ENCODE measurements around the gene PIPOX.

Gene PIPOX

DNA sequence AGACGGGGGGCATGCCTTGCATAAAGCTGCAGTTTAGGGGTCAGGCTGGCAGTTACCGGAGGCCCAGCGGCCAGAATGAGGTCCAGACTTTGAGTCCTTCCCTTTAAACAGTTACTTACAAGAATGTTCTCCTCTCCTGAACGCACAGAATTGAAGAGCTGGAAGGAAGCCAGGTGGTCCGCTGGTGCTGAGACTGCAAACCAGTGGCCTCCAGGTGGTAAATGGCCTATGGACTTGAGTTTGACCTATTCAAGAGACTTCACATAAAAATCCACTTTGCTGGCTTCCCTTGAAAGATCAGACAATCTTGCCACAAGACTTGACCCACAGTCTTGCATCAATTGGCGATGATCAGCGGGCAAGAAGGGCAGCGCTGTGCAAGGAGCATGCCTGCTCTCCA lies 22.4 kb upstream of the PIPOX start:
- no peak for DNase-seq

DNA sequence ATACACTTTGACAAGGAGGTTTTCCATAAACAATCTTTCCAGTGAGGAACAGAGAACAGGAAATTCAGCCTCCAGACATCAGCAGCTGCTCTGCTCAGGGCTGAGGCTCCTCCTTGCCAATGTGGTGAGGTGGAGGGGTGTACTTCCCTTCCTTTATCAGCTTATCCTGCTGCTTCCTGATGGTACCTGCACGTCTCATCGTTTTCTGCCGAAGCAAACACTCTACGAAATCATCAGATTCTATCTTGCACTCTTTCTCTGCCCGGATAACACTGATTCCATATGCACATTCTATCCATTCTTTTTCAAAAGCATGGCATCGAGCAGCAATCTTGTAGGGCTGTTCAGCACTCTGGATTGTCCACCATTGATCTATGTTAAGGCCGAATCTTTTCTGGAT lies 21.7 kb upstream of the PIPOX start:
- DNase-seq, result no peak

DNA sequence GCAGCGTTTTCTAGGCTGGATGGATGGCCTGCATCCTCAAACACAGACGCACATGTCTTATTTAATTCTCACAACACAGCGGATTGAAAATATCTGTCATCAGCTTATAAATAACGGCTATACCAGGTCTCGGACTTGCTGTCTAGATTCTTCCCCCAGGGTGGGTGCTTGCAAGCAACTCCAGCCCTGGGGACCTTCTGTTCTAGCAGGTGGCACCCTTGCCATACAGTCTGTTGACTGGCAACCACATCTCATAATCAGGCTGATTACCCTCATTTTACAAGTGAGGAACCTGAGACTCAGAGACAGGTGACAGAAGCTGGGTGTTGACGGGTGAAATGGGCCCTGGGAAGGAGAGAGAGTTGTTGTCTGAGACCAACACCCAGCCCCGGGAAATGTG lies 20.9 kb upstream of the PIPOX start:
- DNase-seq, result no peak

DNA sequence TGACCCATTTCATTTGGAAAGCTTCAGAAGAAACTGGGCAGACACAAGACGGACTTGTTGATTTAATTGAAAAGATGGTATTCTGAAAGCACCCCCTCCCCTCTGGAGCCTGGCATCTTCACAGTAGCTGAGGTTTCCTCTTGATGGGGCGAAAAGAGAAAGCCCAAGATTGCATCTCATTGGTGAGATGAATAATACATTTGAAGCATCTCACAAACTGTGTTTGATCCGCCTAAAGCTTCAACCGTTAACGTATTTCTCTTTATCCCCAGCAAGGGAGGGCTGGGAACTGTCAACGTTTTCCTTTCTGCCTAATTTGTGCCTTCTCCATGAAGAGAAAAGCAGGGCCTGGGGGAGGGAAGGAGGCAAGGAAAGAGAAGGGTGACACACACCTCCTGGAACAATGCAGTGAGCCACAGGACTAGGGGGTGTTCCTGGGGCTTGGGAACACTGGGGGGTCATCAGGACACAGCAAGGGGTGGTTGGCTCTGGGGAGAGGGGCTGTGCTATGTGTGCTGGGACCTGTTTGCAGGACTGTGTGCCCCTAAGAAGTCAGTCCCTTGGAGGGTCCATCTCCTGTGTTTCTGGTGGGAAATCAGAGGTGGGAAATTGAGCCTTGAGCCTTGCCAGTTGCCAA lies 18.5 kb upstream of the PIPOX start:
- no peak for DNase-seq

DNA sequence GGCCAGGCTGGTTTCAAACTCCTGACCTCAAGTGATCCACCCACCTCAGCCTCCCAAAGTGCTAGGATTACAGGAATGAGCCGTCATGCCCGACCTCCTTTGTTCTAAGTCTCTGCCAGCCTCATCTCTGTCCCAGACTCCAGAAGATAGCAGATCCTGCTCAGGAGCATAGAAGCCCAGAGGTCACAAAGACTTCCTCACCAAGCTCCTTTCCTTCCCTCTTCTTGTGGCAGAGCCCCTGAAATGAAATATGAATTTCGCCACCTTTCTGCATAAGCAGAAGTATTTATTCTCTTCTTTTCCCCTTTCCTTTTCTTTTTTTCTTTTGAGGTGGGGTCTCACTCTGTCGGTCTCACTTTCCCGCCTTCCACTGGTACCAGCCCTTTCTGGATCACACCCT lies 11.5 kb upstream of the PIPOX start:
- no peak for DNase-seq

DNA sequence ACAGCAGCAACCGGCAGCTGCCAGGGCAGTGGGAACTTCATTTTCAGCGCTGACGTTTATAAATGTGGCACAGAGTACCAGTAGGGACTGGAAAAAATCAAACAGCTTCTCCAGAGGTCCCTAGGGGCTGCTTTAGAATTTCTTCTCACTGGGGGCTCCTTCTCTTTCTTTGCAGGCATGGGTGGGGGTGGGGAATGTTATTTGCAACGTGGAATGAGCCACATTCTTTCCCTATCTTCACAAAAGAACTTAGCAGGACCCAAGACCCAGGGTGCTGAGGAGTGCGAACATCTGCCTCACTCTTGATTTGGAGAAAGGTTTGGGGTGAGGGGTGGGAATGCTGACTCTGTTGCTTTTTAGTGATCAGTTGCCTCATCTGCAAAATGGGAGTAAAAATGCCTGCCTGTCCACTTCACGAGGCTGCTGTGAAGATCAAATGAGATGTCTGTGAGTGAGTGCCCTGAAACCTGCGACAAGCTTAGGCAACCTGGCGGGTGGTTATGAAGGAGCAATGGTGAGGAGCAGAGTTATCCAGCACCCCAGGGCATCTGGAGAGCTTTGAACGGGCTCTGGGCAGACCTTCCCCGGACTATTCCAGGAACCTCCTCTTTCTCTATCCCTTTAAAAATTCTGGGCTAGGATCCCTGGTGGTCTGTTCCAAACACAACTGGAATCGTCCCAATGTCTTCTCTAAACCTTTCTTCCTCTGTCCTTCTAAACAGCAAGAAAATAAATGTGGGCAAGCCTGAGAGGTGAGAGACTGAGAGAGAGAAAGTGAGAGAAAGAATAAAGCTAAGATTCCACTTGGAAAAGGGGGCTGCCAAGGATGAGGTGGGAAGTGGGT lies 10.7 kb upstream of the PIPOX start:
- DNase-seq, result no peak

DNA sequence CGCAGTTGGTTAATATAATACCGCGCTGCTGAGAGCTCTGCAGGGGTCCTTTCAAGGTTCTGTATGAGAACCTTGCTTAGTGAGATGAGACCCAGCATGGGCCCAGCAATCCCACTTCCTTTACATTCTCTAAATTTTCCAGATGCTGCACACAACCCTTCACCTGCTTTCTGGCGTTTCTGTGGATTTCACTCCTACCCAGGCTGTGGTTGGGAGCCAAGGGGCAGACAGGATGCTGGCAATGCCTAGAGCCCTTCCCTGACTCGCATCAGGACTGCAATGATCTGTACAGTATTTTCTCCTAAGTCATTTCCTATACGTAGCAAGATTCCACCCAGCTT lies 10.1 kb upstream of the PIPOX start:
- no peak for DNase-seq

DNA sequence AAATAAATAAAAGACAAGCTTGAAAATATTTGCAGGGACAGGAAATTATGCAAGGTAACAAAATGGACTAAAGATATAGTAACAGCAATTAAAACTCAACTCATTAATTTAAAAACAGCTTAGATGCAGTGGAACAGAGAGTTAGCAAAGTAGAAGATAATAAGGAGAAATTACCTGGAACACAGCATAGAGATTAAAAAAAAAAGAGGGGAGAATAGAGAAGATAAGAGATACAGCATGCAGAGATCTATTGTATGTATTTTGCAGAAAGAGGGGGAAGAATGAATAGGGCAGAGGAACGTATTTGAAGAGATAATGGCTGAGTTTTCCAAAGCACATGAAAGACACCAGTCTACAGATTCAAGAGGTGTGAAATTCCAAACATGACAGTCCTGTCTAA lies 8.4 kb upstream of the PIPOX start:
- no peak for DNase-seq

DNA sequence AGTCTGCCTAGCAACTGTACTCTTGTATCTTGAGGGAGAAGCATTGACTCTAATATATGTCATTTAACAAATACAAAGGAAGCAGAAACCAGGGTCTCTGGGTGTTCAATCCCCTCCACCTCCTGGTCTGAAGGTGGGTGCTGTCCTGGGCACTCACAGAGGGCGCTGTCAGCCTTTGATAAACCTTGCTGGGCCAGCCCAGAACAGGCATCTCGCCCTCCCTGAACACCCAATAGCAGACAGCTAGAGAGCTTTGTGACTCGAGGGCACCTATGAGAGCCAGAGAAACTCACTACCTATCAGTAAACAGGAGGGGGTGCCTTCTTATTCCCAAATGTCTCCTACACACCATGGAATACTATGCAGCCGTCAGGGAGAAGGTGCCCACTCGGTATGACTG lies 6.4 kb upstream of the PIPOX start:
- DNase-seq, result no peak

DNA sequence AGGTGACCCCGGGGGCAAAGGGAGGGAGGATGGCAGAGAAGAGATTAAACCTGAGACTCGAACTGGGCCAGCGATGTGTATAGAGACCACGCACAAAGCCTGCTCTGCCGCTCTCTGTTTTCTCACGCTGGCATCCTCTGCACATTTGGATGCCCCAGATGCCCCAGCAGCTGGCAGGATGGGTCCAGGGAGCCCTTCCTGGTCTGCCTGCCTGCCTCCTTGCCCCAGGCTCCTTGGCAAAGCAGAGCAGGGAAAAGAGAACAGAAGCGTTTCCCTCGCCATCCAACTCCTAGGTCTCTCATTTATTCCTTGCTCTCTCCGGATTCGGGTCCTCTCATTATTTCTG lies 5.2 kb upstream of the PIPOX start:
- DNase-seq, result no peak

DNA sequence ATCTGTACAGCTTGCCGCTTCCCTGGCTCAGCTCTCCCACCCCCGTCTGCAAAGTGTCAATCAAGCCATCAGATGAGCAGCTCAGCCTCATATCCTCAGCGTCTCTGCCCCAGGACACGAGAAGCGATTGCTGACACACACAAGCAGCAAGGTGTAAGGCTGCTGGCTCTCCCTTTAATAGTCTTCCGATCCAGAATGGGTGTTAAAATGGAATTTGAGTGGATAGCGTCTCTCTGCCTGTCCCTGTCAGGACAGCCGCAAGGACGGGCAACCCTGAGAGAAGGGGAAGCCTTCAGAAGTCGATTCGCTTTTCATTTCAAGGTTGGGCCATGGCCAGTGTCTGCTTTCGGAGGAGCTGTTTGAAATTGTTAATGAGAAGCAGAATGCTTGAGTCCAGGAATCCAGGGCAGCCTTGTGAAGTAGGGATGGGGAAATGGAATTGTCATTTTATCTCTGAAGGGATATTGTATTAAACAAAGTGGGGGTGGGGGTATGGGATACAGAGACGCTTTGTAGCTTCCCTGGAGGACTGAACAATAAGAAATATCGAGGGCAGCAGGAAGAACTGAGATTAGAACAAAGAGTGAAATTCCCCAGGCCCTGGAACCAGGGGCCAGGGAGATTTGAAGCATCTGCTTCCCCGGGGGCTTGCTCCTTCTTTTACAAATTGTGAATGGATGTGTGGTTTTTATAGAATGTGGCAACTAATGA lies 4.7 kb upstream of the PIPOX start:
- DNase-seq, result no peak

DNA sequence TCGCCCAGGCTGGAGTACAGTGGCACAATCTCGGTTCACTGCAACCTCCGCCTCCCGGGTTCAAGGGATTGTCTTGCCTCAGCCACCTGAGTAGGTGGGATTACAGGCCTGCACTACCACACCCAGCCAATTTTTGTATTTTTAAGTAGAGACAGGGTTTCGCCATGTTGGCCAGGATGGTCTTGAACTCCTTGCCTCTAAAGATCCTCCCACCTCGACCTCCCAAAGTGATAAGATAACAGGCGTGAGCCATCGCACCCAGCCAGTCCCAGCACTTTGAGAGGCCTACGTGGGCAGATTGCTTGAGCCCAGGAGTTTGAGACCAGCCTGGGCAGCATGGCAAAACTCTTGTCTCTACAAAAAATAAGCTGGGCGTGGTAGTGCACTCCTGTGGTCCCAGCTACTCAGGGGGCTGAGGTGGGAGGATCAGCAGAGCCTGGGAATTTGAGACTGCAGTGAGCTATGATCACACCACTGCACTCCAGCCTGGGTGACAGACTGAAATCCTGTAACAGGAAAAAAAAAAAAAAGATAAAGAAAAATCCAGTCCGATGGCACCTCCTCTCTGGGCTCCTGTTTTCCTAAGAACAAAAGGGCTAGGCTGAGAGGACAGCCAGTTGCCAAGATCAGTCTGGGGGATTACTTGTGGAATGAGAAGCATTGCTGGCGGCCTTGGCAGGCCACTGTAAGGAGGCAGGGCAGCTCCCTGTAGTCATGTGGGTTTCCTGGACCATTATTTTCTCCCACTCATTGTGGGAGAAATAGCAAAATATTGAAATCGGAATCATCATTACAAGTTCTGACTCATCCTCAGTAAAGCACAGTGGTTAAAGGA lies 3.0 kb upstream of the PIPOX start:
- no peak for DNase-seq

DNA sequence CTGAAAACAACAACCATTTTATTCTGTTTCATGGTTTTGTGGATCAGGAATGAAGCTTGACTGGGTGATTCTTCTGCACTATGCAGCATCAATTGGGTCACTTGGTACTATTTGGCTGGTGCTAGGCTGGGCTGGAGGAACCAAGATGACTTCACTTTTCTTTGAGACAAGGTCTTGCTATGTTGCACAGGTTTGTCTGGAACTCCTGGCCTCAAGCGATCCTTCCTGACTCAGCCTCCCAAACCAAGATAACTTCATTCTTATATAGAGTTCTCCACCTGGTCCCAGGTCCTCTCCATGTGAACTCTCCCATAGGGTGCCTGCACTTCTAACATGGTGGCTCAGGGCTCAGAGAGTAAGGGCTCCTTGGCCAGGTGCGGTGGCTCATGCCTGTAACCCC lies 1.9 kb upstream of the PIPOX start:
- DNase-seq, result no peak

DNA sequence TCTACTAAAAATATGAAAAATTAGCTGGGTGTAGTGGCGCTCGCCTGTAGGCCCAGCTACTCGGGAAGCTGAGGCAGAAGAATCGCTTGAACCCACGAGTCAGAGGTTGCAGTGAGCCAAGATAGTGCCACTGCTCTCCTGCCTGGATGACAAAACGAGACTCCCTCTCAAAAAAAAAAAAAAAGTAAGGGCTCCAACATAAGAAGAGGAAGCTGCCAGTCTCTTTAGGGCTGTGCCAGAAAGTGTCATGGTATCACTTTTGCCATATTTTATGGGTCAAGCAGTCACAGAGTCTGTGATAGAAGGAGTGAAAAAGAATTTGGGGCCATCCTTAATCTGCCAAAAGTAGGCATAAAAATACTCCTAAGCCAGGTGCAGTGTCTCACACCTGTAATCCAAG lies 1.4 kb upstream of the PIPOX start:
- DNase-seq, result no peak

DNA sequence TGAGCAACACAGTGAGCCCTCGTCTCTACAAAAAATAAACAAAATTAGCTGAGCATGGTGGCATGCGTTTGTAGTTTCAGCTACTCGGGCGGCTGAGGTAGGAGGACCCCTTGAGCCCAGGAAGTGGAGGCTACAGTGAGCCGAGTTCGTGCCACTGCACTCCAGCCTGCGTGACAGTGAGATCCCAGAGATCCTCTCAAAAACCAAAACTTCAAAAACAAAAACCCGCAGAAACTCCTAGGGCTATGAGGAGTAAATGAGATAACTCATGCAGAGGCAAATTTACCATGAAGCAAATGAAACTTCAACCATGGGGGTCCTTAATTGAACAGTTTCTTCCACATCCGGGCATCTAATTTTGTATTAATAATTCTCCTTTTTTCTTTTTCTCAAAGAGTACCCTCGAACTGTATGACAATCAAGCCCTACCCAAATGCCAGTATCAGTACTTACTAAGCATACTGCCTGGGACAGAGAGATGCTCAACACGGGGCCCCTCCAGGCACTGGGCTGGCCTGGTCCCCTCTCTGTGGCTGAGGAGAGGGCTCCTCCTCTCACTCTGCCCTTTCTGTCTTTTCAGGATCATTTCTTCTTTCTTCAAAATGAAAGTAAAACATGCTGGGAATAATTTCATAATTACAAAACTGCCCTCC lies 789 bp upstream of the PIPOX start:
- no peak for DNase-seq

DNA sequence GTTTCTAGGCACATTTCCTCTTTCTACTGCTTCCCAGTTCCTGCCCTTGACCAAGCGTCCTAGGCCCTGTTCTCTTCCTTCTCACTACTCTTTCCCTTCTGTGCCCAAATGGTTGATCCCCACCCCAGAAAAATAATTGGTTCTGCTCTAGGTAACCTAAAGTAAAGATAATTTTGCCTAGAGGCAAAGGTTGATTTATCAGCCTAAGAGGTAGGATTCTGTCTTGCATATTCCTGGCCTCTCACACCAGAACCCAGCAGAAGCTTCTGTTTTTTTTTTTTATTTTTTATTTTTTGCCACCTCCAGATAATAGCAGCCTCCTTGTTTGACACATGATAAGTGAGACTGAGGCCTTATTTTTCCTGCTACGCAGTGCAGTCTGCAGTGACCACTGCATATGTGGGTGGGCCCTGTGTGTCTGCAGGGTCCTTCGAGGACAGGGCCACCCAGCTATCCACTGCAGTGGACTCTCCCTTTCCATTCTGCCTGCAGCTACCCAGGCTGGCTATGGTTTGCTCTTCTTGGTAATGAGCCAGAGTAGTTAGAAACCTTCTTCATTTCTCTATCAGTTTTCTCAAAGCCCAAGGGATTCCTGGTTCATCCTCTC lies 701 bp downstream of the PIPOX start:
- DNase-seq, result no peak

DNA sequence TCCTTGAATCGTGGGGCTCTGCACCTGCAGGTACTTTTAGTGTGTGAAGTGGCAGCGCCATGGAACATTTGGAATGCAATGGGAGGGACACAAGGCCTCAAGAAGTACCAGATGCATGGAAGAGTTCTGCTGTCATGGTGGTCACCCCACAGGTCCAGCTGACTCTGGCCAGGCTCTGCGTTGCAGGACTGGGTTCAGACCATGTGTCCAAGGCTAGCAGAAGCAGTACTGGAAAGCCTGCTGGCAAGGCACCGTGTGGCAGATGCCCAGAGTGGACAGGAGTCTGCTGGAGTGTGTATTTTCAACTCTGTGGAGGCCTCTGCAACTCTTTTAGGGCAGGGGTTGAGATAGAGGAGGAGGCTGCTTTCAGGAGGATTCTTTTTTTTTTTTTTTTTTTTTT lies 2.1 kb downstream of the PIPOX start:
- DNase-seq, result no peak

DNA sequence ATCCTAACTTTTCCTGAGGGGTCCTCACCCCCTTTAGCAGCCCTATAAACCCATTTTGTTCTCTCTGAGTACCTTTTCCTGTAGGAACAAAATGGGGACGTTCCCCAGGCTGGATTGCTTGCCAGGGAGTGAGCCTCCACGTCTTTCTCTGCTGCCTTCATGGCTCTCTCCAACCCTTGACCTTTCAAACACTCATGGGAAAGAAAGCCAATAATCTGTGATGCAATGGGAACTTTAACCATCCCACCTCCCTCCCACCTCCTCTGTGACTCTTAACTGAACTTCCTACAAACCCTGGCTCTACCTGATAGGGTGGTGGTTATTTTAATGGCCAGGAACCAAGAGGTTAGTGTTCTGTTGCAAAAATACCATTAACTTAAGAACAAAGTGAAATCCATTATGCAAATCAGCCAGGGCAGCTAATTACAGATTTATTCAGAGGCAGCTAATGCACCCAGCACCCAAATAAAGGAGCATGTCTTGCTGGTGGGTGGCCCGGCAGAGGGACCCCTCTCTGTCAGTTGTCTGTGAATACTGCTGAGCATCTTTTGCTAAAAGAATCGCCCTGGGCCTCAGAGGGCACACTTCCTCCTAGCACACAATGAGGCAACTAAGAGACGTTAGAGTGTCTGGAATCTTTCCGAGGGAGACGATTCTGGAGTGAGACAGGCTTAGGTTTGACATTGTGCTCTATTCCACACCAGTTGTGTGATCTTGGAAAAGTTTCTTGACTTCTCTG lies 3.0 kb downstream of the PIPOX start:
- no peak for DNase-seq

DNA sequence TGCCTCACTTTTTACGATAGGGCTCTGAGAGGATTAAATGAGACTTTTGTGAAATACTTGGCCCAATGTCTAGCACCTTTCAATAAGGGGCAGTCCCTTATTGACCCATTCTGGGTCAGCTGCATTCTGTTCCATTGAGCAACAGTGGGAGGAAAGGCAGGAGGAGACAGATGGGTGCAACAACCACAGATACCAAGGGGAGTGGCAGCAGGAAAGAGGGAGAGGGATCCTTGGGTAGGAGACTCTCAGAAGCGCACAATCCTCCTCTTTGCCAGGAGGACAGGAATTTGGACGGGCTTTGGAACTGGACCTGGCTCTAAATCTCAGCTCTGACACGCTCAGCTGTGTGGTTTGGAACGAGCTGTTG lies 3.5 kb downstream of the PIPOX start:
- DNase-seq, result no peak

DNA sequence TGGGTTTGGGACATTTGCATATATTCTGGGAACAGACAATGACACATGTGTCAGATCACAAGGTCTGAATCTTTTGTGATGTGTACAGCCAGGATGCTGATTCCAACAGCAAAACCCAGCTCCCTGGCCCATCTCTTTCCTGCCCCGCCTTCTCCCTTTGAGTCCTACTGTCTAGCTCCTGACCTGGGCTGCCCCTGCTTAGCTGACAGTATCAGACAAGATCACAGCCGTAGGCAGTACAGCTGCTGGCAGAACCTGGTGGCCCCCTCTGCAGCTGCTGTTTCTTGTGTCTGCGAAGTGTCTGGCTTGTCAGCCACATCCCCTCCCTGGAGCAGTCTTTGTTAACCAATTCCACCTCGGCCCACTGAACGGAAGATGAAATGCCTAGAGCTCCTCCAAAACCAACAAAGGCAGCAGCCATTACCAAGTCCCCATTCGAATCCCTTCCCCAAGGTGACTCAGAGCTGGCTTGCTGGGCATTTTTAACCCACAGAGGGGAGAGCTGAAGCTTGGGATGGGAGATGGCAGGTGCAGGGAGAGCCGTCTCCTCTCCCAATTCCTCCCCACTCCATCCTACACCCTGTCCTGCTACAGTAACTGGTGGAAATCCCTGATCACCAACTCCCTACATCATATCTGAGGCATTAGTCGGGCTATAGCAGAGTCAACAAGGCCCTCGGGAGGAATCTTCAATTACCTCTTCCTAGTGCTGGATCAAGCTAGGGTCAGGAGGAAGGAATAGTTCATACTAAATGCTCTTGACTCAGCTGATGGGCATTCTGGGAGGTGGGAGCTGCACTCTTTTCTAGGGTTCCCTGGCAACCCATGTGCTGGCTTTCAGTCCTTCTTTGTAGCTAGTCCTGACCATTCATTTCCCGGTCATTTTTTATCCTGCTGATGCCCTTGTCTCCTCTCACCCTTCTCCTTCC lies 5.8 kb downstream of the PIPOX start:
- no peak for DNase-seq
